DOHH2 (cell line): ENCODE measurements around the gene ZBTB49.

Source experiments
- CTCF ChIP-seq: fragments of 200-600 bp; sonication (generic); IDR thresholded peaks from one replicate; pipeline ENCODE4 v1.5.1; 2014; ENCODE audit warnings: antibody characterized with exemption, mild to moderate bottlenecking, low read depth, low read length; ENCODE audit not compliant: poor library complexity, severe bottlenecking
- EZH2phosphoT487 ChIP-seq: fragments of 200-600 bp; sonication (generic); IDR thresholded peaks from 2 replicates; pipeline ENCODE4 v1.6.1; 2017; ENCODE audit warnings: borderline replicate concordance, mild to moderate bottlenecking, antibody characterized with exemption, low read length, moderate library complexity, mixed read lengths

DNA sequence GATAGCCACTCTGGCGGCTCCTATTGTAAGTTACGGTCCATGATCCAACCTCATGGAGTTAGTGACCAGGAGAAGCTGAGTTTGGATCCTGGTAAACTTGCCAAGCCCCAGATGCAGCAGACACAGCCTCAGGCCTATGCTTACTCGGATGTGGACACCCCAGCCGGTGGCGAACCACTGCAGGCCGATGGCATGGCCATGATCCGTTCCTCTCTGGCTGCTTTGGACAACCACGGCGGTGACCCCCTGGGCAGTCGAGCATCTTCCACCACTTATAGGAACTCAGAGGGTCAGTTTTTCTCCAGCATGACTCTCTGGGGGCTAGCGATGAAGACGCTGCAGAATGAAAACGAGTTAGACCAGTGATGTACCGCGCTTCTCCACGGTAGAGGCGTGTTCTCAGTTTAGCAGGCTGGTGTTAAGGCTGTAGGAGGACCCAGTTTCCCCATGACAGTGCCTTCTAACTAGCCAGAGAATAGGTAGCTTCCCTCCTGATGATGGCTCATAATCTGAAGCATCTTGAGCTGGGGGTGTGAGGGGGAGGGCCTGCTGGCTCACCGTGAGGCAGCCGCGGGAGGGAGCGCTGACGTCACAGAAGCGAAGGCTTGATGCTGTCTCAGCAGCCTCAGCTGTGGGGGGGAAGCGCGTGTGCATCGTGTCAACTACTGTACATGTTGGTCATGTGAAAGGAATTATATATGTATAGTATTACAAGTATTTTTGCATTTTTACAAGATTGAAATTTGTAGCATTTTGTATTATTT lies 31.1 kb downstream of the ZBTB49 start:
- TF ChIP-seq CTCF (no peak), EZH2phosphoT487 (no peak)
